RWPE1 (cell line): ENCODE measurements around the gene ZBTB7A.

Source experiments
- CTCF ChIA-PET: fragments of 350-600 bp; sonication (Branson Sonifier 250); formaldehyde crosslinking; extraction: SDS; loops from one replicate; lab custom pipeline; 2021; lab: Yijun Ruan, JAX
- POLR2A ChIA-PET: fragments of 400-600 bp; formaldehyde crosslinking; extraction: SDS; loops from one replicate; lab custom pipeline; 2020; ENCODE audit warnings: antibody characterized with exemption; ENCODE audit not compliant: low non-redundant PET; lab: Yijun Ruan, JAX
- DNase-seq: peaks from one replicate; pipeline ENCODE4 v3.0.0; 2012; ENCODE audit warnings: low spot score
- H3K27ac ChIP-seq: fragments of 450-650 bp; 2 replicates; pipeline ENCODE4 v1.5.1; 2017
- TF ChIP-seq, protein P1 (sequence below): fragments of 450-650 bp; conservative IDR thresholded peaks from 2 replicates; pipeline ENCODE4 v1.5.1; 2017; ENCODE audit warnings: low read depth, mild to moderate bottlenecking

Gene ZBTB7A

GRCh38 chr19:4100647-4101495 lies 34.2 kb upstream of the ZBTB7A start:
- POLR2A ChIA-PET = no interaction called here
- TF ChIP-seq, protein P1, sequence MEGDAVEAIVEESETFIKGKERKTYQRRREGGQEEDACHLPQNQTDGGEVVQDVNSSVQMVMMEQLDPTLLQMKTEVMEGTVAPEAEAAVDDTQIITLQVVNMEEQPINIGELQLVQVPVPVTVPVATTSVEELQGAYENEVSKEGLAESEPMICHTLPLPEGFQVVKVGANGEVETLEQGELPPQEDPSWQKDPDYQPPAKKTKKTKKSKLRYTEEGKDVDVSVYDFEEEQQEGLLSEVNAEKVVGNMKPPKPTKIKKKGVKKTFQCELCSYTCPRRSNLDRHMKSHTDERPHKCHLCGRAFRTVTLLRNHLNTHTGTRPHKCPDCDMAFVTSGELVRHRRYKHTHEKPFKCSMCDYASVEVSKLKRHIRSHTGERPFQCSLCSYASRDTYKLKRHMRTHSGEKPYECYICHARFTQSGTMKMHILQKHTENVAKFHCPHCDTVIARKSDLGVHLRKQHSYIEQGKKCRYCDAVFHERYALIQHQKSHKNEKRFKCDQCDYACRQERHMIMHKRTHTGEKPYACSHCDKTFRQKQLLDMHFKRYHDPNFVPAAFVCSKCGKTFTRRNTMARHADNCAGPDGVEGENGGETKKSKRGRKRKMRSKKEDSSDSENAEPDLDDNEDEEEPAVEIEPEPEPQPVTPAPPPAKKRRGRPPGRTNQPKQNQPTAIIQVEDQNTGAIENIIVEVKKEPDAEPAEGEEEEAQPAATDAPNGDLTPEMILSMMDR = no peak
- H3K27ac ChIP-seq = peak overlapping the region; percentile 13; the same call in 1 of the 2 replicates
- DNase-seq = no peak
- CTCF ChIA-PET = no interaction called here

GRCh38 chr19:4099041-4099764 lies 32.5 kb upstream of the ZBTB7A start:
- POLR2A ChIA-PET = no interaction called here
- CTCF ChIA-PET = no interaction called here
- peak overlapping the region; percentile 68 for H3K27ac ChIP-seq
- TF ChIP-seq, protein P1 = no peak
- no peak for DNase-seq

DNA sequence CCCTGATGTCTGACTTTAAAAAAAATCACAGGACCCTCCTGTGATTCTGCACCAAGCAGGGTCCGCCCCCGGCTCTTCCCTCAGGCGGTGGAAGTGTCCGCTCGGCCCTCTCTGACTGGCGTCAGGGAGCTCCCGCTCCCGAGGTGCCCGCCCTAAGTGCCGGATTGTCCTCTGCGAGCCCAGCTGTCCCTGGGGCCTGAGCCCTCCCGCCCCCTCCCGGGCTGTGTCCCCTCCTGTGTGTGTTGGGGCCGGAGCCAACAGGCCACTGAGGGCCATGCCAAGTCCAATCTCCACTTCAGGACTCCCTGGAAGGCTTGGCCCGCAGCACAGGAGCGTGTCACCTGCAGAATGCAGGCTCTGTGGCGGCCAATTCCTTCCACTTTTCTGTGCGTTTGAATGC lies 31.8 kb upstream of the ZBTB7A start:
- peak overlapping the region; percentile 68 for H3K27ac ChIP-seq
- ChIA-PET CTCF (interaction anchor here (0.7 kb wide), 1 partner anchor 79 kb away, joined by 9 read pairs; no protein-coding TSS in a partner anchor), POLR2A (no interaction called here)
- no peak for DNase-seq
- TF ChIP-seq, protein P1 = no peak

DNA sequence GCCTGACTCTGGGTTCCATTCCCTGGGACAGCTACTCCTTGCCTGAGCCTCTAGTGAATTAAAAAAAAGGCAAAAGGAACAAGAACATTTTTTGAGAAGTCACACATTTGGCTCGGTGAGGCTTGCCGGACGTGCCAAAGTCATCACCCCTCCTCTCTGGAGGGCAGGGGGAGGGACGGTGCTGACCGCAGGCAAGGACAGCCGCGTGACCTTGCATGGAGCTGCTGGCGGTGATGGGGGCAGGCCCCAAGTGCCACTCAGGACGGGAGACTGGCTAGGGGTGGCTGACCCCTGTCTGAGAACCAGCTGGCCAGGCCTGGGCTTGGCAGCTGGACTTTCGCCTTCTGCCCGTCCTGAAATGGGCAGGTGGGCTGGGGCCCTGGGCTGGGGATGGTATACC lies 30.8 kb upstream of the ZBTB7A start:
- POLR2A ChIA-PET = no interaction called here
- TF ChIP-seq, protein P1 = no peak
- peak overlapping the region; percentile 68 for H3K27ac ChIP-seq

DNA sequence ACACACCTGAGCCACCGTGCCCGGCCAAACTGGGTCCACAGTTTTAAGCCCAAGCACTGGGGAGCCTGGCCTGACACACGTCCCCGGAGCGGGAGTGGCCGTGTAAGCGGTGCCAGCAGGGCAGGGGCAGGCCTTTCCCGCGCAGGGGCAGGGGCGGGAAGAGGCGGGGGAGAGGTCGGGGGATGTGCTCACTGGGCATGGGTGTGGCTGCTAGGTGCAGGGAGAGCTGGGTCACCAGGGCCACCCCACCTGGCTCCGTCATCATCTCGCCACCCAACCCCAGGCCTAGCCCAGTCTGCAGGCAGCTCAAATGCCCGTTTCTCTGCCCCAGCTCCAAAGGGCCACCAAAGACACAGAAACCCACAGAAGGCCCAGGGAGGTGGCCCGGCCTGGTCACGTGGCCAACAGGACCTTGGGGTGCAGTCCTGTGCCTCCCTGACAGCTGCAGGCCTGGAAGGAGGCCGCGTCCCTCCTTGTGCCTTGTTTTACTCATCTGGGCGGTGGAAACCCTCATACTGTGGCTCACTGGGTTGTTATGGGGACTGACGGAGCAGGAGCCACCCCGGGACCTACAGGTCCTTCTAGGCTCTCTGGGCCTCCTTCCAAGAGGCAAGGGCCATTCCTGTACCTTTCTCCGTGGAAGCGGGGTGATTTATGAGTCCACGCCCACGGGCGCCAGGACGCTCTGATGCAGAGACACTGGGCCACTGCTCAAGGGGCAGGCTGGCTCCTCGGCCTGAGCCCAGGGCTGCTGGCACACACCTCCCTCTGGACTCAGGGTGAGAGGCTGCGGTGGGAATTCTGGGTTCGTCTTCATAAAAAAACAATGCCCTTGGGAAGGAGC lies 29.6 kb upstream of the ZBTB7A start:
- CTCF ChIA-PET = interaction anchor here (0.6 kb wide), 1 partner anchor 150 kb away, joined by 3 read pairs; no protein-coding TSS in a partner anchor

More for the DNA sequence above, 30.8 kb upstream of the ZBTB7A start:
- CTCF ChIA-PET = interaction anchor here (0.6 kb wide), 1 partner anchor 19 kb away, joined by 3 read pairs; no protein-coding TSS in a partner anchor
- no peak for DNase-seq

More for the DNA sequence above, 29.6 kb upstream of the ZBTB7A start:
- no peak for DNase-seq
- POLR2A ChIA-PET = no interaction called here
- peak overlapping the region; percentile 68 for H3K27ac ChIP-seq
- TF ChIP-seq, protein P1 = no peak
